Activated T-cell treated with anti-CD3 and anti-CD28 coated beads, Interleukin-2, amount 50 U/mL, for 72 hours (primary cell): ENCODE measurements around the gene SCN2B. TPM values are rescaled to one million over a fixed set of nuclear protein-coding genes. Genes with fewer than 3 reads are reported as not detected.

Source experiments
- ATAC-seq, 2 donors: fragments of 150-1000 bp; cut with Tn5 transposase; replicated peaks in 1 of 2; 2 replicates each; pipeline ENCODE4 v1.10.0; 2021; ENCODE audit warnings: moderate library complexity in 2 of 2, mild to moderate bottlenecking in 1 of 2
- DNase-seq, 2 donors: peaks; one replicate each; pipeline ENCODE4 v3.0.0; 2021 to 2022; ENCODE audit warnings: mixed read lengths in 1 of 2
- H3K27ac Mint-ChIP-seq: one replicate; pipeline ENCODE4 v1.8.0; 2022; ENCODE audit warnings: mild to moderate bottlenecking, moderate library complexity, mixed read lengths
- H3K27me3 Mint-ChIP-seq: one replicate; pipeline ENCODE4 v1.8.0; 2022; ENCODE audit warnings: low read depth, mixed read lengths
- H3K36me3 Mint-ChIP-seq, 2 donors: one replicate each; pipeline ENCODE4 v1.8.0; 2022; ENCODE audit warnings: mixed read lengths in 2 of 2, mild to moderate bottlenecking in 1 of 2; ENCODE audit not compliant: insufficient read depth in 2 of 2
- H3K4me1 Mint-ChIP-seq: one replicate; pipeline ENCODE4 v1.8.0; 2022; ENCODE audit warnings: low read depth, mixed read lengths
- H3K4me3 Mint-ChIP-seq, 2 donors: one replicate each; pipeline ENCODE4 v1.8.0; 2022; ENCODE audit warnings: mild to moderate bottlenecking in 2 of 2, mixed read lengths in 2 of 2, moderate library complexity in 2 of 2
- H3K9me3 Mint-ChIP-seq, 2 donors: one replicate each; pipeline ENCODE4 v1.8.0; 2022; ENCODE audit warnings: mixed read lengths in 2 of 2
- total RNA-seq, 2 donors: library from RNA; stranded (reverse); gene quantifications; one replicate each; pipeline ENCODE4 v1.2.3, GENCODE V29; 2022

The SCN2B gene
- total RNA-seq, 2 donors from 2014 or later: not detected

GRCh38 chr11:118142081-118142480 is 34.4 kb downstream of the SCN2B start:
- Mint-ChIP-seq H3K4me1 (peaks cover 18% of the 10 kb centered on the region), H3K9me3 (no peaks in the 10 kb centered on the region), H3K36me3 (no peaks in the 10 kb centered on the region), H3K27ac (no peak overlapping the region), H3K27me3 (peaks cover 68% of the 10 kb centered on the region), H3K4me3 (no peak overlapping the region)
- ATAC-seq: no peak
- no peak for DNase-seq

- no peaks in the 10 kb centered on the region for H3K9me3 Mint-ChIP-seq
- H3K36me3 Mint-ChIP-seq: no peaks in the 10 kb centered on the region
- no peak overlapping the region for H3K27ac Mint-ChIP-seq
- H3K27me3 Mint-ChIP-seq: peaks cover 52% of the 10 kb centered on the region
- peaks cover 18% of the 10 kb centered on the region for H3K4me1 Mint-ChIP-seq
- H3K4me3 Mint-ChIP-seq: no peak overlapping the region
- ATAC-seq (no peak), DNase-seq (no peak)
These were observed 36.9 kb downstream of the SCN2B start for GRCh38 chr11:118139578-118139977.

GRCh38 chr11:118138839-118139420 is 37.5 kb downstream of the SCN2B start:
- Mint-ChIP-seq H3K4me1 (peaks cover 14% of the 10 kb centered on the region), H3K27ac (no peak overlapping the region), H3K36me3 (no peaks in the 10 kb centered on the region), H3K4me3 (no peak overlapping the region), H3K27me3 (peaks cover 46% of the 10 kb centered on the region), H3K9me3 (no peaks in the 10 kb centered on the region)
- ATAC-seq: no peak
- DNase-seq: no peak

GRCh38 chr11:118136801-118137200 is 39.6 kb downstream of the SCN2B start:
- peaks cover 25% of the 10 kb centered on the region for H3K27me3 Mint-ChIP-seq
- no peaks in the 10 kb centered on the region for H3K36me3 Mint-ChIP-seq
- peaks cover 5% of the 10 kb centered on the region for H3K4me1 Mint-ChIP-seq
- DNase-seq: no peak
- H3K4me3 Mint-ChIP-seq: no peak overlapping the region
- no peak for ATAC-seq
- H3K27ac Mint-ChIP-seq: no peak overlapping the region
- H3K9me3 Mint-ChIP-seq: no peaks in the 10 kb centered on the region

GRCh38 chr11:118136341-118136740 is 40.1 kb downstream of the SCN2B start:
- no peaks in the 10 kb centered on the region for H3K36me3 Mint-ChIP-seq
- no peaks in the 10 kb centered on the region for H3K9me3 Mint-ChIP-seq
- DNase-seq (no peak), ATAC-seq (no peak)
- peaks cover 5% of the 10 kb centered on the region for H3K4me1 Mint-ChIP-seq
- peaks cover 21% of the 10 kb centered on the region for H3K27me3 Mint-ChIP-seq
- no peak overlapping the region for H3K27ac Mint-ChIP-seq
- H3K4me3 Mint-ChIP-seq: no peak overlapping the region

- H3K27me3 Mint-ChIP-seq: peaks cover 17% of the 10 kb centered on the region
- H3K4me3 Mint-ChIP-seq: no peak overlapping the region
- DNase-seq: no peak
- no peak for ATAC-seq
- H3K36me3 Mint-ChIP-seq: no peaks in the 10 kb centered on the region
- H3K27ac Mint-ChIP-seq: no peak overlapping the region
- H3K4me1 Mint-ChIP-seq: peaks cover 5% of the 10 kb centered on the region
- H3K9me3 Mint-ChIP-seq: no peaks in the 10 kb centered on the region
These were observed 40.7 kb downstream of the SCN2B start for GRCh38 chr11:118135796-118136165.

- H3K4me1 Mint-ChIP-seq: peaks cover 5% of the 10 kb centered on the region
These were observed 41.2 kb downstream of the SCN2B start for GRCh38 chr11:118135051-118135795.

GRCh38 chr11:118133816-118134215 is 42.6 kb downstream of the SCN2B start:
- no peak for DNase-seq
- H3K4me3 Mint-ChIP-seq: no peak overlapping the region
- no peaks in the 10 kb centered on the region for H3K4me1 Mint-ChIP-seq
- no peak overlapping the region for H3K27ac Mint-ChIP-seq
- H3K9me3 Mint-ChIP-seq: no peaks in the 10 kb centered on the region
- H3K36me3 Mint-ChIP-seq: no peaks in the 10 kb centered on the region
- H3K27me3 Mint-ChIP-seq: peaks cover under 1% of the 10 kb centered on the region
- ATAC-seq: no peak

More at GRCh38 chr11:118135051-118135795, 41.2 kb downstream of the SCN2B start:
- Mint-ChIP-seq H3K27ac (no peak overlapping the region), H3K36me3 (no peaks in the 10 kb centered on the region), H3K9me3 (no peaks in the 10 kb centered on the region), H3K4me3 (no peak overlapping the region), H3K27me3 (peaks cover 11% of the 10 kb centered on the region)
- DNase-seq: no peak
- ATAC-seq: no peak

GRCh38 chr11:118132385-118133151 is 43.9 kb downstream of the SCN2B start:
- H3K4me3 Mint-ChIP-seq: no peak overlapping the region
- no peaks in the 10 kb centered on the region for H3K9me3 Mint-ChIP-seq
- ATAC-seq (no peak), DNase-seq (no peak)
- H3K27ac Mint-ChIP-seq: no peak overlapping the region
- H3K4me1 Mint-ChIP-seq: no peaks in the 10 kb centered on the region
- H3K27me3 Mint-ChIP-seq: no peaks in the 10 kb centered on the region
- no peaks in the 10 kb centered on the region for H3K36me3 Mint-ChIP-seq

GRCh38 chr11:118129471-118130172 is 46.8 kb downstream of the SCN2B start:
- Mint-ChIP-seq H3K9me3 (no peaks in the 10 kb centered on the region), H3K27me3 (no peaks in the 10 kb centered on the region), H3K27ac (no peak overlapping the region), H3K4me1 (no peaks in the 10 kb centered on the region), H3K36me3 (no peaks in the 10 kb centered on the region), H3K4me3 (no peak overlapping the region)
- DNase-seq (no peak), ATAC-seq (no peak)

GRCh38 chr11:118128721-118129470 is 47.5 kb downstream of the SCN2B start:
- DNase-seq (no peak), ATAC-seq (no peak)
- Mint-ChIP-seq H3K27ac (no peak overlapping the region), H3K4me1 (no peaks in the 10 kb centered on the region), H3K27me3 (no peaks in the 10 kb centered on the region), H3K36me3 (no peaks in the 10 kb centered on the region), H3K9me3 (no peaks in the 10 kb centered on the region), H3K4me3 (no peak overlapping the region)

GRCh38 chr11:118128310-118128709 is 48.1 kb downstream of the SCN2B start:
- H3K27me3 Mint-ChIP-seq: no peaks in the 10 kb centered on the region
- no peak for DNase-seq
- no peak overlapping the region for H3K4me3 Mint-ChIP-seq
- no peaks in the 10 kb centered on the region for H3K9me3 Mint-ChIP-seq
- H3K36me3 Mint-ChIP-seq: no peaks in the 10 kb centered on the region
- no peak overlapping the region for H3K27ac Mint-ChIP-seq
- ATAC-seq: no peak
- no peaks in the 10 kb centered on the region for H3K4me1 Mint-ChIP-seq
